Activated gamma-delta T cell (primary cell): ENCODE data around the gene MAD2L2.
"Not testable (repeated sequence)": the region's sequence is repeated elsewhere in the genome, so short reads cannot be mapped to it uniquely, and the experiment has no call there.

Experiments
- DNase-seq: peaks from one replicate; lab custom pipeline; 2025; lab: John Stamatoyannopoulos, UW

The MAD2L2 gene

DNA sequence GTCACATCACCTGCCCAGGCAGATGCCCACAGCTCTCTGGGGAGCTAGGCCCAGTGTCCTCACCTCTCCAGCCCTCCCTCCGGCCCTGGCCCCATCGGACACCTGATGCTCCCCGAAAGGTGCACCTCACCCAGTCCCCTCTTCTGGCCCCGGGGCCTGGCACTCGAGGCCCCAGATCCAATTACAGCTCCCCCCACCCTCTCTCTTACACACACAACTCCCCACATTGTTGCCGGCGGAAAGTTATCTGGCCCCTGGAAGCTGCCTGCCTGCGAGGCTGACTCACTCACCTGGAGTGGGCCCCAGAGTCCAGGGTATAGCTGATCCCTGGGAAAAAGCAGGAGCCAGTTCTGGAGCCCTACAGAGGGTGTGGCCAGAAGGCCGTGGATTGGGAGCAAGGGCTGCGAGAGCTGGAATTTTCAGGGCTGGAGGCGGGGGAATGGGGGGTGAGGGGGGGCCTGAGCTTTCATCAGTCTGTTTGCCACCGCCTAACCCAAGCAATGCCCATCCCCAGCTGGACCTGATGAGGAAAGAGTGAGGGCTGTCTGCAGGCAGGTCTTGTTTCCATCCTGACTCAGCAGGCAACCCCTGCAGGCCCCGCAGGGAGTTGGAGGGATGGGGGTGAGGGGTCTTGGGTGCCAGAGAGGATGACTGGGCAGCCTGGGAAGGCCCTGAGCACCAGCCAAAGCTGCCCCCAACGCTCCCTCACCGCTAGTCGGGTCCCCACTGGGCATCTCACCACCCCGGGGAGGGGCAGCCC lies 27.7 kb downstream of the MAD2L2 start:
- DNase-seq = no peak

DNA sequence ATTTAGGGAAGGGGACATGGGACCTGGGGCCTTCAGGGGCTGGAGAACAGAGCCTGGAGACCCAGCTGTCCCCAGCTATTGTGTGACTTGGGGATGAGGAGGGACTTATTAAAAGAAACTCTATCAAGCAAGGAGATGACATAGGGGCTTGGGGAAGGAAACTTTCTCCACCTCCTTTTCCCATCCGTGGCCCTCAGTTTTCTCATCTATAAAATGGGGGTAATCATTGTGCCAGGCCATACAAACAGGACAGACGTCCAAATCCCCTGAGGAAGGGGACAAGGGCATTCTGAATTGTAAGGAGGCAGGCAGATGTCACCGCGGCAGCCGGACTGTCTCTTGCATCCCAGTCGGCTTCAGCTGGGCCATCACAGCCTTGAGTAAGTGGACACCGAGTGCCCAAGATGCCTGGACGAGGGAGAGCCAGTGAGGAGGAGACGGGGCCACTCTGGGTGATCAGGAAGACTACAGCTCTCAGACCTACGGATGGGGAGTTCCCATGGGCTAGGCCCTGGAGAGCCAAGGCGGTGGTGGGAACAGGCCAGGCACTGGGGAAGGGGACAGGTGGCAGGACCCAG lies 28.7 kb downstream of the MAD2L2 start:
- DNase-seq = no peak

DNA sequence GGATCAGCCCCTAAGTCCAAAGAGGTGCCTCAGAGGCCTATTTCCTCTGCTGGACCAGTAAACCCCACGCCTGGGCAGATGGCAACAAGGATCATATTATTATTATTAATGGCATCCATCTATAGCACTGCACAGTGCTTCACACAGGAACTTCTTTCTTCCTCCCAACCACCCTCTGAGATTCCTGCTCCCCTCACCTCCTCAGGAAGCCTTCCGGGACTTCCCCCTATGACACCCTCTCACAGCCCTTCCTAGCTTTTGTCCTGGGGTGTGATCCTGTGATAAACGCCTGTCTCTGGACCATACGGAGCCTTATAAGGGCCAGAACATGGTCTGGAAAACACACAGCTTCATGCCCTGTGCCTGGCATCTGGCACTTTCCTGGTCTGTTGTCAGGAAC lies 29.9 kb downstream of the MAD2L2 start:
- DNase-seq = no peak

DNA sequence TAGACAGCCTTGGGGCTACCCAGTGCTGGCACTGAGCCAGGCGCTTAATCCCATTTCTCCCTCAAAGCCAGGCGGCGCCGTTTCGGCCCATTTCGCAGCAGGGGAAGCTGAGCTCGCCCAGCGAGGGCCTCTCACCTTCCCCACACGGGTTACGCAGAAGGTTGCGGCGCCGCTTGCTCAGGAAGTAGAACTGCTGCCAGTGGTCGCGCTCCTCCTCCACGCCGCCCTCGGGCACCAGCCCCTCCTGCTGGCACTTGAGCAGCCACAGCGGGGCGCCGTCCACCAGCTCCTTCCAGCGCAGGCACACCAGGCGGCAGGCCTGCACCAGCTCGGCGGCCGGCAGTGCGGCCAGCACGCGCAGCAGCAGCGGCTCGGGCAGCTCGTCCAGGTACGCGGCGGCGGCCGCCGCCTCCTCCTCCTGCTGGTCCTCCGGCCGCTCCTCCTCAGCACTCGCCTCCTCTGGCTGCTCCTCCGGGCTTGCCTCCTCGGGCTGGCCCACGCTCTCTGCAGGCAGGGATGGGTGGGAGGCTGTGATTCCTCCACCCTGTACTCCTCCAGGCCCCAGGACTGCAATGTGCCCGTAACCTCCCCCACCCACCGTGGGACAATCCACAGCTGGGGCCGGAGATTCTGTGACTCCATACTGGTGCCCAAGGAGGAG lies 30.5 kb downstream of the MAD2L2 start:
- peak; percentile 81 for DNase-seq

DNA sequence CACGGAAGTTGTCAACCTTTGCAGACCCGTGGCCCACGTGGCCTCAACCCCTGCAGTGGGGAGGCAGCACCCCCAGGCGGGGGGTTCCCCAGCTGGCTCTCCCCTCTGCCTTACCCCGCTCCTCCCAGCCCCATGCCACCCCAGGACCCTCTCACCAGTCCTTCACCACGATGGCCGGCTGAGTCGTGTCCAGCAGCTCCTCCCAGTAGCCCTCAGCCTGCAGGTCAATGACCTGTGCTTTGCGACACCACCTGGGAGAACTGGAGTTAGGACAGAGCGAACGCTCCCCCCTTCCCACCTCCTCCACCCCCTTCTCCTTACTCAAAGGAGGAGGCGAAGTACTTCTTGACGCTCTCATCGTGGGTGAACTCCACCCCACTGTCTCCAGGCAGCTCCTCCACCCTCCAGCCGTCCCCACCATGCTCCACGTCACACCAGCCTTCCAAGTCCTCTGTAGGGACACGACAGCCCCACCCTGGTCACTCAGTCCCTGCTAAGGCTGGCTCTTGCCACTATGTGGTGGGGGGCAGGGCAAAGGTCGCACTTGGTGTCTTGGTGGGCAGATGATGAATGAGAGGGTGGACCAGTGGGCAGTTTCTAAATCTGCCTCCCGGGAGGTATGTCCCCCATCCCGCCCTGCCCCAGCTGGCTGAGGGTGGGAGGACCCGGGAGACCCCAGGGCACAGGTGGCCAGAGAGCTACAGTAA lies 31.2 kb downstream of the MAD2L2 start:
- DNase-seq = no peak

DNA sequence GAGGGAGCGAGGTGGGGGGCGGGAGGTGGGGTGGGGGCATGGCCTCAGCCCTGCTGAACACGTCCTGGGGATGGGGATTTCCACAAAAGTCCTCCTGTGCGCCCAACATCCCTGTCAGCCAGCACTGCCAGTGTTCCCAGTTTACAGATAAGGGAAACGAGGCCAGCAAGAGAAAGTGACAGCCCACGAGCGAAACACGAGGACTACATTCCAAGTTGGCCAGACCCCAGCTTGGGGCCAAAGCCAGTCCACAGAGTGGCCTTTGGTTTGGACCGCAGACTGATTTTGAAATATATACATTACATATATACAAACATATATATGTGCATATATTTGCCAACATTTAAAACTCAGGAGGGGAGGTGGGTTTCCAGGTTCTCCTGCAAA lies 31.7 kb downstream of the MAD2L2 start:
- no peak for DNase-seq

DNA sequence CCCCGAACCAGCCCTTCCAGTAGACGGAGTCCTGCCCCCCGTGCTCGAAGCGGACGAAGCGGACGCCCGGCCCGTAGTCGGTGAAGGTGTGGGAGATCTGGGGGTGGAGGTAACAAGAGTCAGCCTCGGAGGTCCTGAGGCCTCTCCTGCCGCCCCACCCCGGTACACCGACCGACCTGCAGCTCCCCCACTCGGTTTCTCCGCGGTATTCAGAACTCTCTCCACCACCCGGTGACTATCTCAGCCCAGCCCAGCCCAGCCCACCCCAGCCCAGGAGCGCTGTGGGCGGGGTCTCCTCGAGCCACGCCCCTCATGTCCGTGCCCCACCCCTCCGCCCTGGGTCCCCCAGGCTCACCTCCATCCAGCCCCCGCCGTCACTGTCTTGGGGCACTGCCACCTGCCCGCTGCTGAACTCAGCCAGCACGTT lies 32.2 kb downstream of the MAD2L2 start:
- DNase-seq = no peak

DNA sequence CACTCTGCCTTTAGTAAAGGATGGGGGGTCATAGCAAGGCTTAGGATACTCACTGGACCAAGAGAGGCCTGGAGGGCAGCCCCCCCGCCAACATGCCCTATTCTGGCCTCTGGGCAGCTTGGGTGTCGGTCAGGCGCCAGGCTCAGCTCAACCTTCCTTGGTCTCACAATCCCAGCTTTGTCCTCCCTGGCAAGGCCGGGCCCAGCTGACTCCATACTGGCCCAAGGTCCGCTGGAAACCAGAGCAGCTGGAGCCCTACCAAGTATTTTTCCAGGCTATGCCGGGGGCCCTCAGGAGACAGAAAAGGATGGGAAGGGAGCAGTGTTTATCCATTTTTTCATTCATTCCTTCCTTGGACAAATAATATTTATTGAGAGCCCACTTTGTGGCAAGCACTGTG lies 32.9 kb downstream of the MAD2L2 start:
- no peak for DNase-seq

DNA sequence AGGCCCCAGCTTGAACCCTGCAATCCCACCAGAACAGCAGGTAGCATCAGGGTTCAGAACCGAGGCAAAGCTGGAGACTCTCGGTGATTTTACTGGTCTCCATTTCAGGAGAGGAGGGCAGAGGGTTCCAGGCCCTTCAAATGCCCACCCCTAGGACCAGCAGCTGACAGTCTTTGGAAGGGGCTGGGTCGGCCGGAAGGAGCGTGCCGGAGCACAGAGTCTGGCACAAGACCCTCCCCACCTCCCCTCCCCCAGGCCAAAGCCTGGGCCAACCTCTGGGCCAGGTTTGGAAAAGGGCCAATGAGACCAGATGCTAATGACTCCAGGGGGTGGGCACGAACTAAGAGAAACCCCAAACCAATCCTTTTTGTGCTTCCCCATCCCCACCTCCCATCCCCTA lies 33.6 kb downstream of the MAD2L2 start:
- no peak for DNase-seq

DNA sequence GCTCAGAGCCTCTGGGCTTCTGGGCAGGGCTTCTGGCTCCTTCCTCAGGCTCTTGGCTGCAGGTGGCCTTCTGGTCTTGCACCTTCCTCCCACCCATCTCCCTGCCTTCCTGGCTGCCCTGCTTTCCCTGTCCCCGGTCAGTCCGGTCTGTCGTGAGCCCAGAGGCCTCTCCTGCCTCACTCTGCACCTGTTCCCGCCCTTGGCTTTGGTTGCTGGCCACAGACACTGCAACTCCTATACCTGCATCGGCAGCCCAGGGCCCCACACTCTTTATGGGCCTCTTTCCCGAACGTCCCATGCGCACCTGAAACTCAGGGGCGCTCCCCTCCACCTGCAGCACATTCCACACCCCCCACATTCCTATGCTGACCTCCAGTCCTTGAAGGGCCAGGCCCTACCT lies 34.6 kb downstream of the MAD2L2 start:
- no peak for DNase-seq

DNA sequence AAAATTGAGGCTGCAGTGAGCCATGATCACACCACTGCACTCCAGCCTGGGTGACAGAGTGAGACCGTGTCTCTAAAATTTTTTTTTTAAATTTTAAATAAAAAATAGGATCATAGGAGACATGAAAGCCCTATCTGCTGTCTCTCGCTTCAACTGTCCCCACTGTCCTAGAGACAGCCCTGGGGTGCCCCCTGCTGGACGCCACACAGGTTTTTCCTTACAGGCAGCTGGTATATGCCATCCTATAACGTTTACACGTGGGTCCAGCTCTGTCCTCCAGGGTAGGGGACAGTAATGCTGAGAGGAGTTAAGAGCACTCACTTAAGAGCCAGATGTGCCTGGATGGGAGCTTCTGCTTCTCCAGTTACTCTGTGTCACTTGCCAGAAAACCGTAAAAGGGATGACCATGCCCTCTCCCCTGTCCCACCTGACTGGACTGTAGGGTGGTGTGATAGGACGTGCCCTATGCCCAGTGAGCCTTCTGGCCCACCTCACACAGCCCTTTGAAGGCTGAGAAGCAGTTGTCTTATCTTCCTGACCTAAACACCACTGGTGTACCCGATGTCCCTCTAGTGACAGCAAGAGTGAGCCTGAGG lies 35.2 kb downstream of the MAD2L2 start:
- no peak for DNase-seq

DNA sequence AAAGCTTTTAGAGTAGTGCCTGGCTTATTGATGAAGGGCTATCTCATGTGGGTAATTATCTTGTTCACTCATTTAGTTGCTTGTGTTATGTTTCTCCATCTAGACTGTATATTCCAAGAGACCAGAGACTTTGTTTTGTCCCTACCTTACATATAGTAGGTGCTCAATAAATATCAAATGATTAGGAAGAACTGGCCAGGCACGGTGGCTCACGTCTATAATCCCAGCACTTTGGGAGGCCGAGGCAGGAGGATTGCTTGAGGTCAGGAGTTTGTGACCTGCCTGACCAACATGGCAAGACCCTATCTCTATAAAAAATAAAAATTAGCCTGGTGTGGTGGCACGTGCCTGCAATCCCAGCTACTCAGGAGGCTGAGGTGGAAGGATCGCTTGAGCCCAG lies 35.7 kb downstream of the MAD2L2 start:
- DNase-seq = no peak

DNA sequence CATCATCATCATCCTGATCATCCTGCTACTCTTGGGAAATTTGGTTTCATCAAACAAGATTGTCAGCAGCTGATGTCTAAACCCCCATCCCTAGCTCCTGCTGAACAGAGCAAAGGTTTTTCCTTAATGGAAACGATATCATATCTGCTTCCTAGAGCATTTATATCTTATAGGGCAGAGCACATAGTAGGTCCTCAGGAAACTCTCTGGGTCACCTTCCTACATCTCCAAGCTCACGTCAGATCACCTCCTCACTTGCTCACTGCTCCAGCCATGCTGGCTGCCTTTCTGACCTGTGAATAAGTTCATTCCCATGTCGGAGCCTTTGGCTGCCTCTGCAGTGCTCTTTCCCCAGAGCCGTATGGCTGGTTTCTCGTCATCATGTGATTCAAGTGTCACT lies 37.2 kb downstream of the MAD2L2 start:
- no peak for DNase-seq

DNA sequence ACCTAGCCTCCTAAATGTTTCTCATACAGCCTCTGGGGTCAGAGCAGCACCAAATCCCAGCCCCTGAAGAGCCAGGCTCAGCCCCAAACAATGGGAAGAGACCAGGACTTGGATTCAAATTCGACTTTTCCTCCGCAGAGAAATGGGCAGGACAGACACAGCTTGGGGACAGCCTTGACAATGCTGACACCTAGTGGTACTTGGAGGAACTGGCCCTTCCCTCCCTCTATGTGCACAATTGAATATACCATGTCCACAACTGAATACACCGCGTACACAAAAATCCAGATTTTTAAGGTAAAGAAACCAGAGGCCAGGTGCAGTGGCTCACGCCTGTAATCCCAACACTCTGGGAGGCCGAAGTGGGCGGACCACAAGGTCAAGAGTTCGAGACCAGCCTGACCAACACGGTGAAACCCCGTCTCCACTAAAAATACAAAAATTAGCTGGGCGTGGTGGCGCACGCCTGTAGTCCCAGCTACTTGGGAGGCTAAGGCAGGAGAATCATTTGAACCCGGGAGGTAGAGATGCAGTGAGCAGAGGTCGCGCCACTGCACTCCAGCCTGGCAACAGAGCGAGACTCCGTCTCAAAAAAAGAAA lies 38.4 kb downstream of the MAD2L2 start:
- not testable (repeated sequence) for DNase-seq

DNA sequence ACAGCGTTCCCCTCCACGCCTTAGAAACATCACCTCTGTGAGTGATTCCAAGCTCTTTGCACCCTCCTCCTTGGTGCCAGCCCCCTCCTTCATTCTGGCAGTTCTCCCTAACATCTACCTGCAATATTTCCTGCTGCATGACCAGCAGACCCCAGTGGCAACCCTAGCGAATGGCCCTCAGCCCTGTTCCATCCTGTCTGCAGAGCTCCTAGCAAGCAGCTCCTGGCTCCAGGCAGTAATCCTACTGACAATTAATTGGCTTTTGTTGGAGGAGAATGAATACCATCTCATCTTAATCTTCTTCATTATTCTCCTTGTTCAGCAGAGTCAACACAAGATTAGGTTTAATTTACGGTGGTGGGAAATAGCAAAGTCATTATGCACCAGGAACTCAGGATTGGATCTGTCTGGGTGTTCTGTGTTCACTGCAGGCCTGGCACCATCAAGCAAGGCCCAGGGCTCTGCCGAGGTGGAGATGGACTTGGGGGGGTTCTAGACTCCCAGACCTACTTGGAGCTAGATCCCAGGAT lies 39.1 kb downstream of the MAD2L2 start:
- no peak for DNase-seq

DNA sequence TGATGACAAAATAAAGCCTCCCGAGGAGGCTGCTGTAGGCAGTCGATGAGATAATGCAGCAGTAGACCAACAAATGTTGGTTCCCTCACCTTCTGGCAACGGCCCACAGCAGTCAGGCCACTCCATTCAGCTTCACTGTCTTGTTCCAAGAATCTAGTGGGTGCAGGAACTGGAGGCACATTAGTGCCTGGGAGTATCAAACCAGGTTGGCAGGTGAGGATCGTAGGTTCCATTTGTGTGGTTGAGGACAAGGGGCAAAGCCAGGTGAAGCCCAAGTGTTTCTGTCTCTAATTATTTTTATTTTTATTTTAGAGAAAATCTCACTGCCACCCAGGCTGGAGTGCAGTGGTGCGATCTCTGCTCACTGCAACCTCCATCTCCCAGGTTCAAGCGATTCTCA lies 40.0 kb downstream of the MAD2L2 start:
- no peak for DNase-seq

DNA sequence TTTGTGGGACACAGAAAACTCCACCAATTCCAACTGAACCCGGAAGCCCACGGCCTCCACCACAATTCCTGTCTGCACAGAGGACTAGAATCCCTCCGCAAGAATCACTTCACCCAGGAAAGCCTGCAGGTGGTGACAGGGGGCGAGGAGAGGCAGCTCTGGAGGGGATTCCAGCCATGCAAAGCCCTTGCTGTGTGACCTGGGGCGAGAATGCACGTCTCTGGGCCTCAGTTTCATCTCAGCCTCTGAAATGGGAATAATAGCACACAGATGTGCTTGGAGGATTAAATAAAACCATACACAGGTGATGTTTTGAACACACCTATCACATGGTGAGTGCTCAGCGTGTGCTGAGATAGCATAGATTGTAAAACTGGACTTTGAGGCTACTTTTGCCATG lies 40.8 kb downstream of the MAD2L2 start:
- no peak for DNase-seq

DNA sequence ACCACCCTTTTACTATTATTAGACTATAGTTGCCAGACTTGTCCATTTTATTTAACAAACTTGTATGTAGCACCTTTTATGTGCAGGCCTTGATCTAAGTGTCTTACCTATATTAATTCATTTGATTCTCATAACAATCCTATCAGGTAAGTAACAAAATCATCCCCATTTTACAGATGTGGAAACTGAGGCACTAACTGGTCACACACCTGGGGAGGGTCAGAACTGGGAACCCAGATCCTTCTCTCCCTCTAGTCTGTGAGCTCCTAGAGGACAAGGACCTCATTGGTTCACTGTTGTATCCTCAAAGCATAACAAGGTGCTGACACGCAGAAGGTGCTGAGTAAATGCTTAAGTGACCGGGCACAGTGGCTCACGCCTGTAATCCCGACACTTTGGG lies 41.6 kb downstream of the MAD2L2 start:
- DNase-seq = no peak

DNA sequence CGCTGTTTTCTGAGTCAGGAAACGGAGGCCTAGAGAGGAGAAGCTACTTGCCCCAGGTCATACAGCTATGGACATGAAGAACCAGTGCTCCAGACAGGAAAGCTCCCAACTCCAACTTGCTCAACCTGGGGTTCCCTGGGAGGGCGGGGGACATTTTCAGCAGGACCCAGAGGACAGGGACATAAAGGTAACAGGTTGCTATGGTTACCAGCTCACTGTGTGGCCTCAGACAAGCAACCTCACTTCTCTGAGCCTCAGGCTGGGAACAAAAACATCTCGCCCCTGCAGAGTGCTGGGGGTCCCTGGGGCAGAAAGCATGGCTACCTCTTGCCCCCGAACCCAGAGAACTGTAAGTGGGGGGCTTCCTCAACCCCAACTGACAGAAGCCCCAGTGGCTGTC lies 42.8 kb downstream of the MAD2L2 start:
- no peak for DNase-seq

DNA sequence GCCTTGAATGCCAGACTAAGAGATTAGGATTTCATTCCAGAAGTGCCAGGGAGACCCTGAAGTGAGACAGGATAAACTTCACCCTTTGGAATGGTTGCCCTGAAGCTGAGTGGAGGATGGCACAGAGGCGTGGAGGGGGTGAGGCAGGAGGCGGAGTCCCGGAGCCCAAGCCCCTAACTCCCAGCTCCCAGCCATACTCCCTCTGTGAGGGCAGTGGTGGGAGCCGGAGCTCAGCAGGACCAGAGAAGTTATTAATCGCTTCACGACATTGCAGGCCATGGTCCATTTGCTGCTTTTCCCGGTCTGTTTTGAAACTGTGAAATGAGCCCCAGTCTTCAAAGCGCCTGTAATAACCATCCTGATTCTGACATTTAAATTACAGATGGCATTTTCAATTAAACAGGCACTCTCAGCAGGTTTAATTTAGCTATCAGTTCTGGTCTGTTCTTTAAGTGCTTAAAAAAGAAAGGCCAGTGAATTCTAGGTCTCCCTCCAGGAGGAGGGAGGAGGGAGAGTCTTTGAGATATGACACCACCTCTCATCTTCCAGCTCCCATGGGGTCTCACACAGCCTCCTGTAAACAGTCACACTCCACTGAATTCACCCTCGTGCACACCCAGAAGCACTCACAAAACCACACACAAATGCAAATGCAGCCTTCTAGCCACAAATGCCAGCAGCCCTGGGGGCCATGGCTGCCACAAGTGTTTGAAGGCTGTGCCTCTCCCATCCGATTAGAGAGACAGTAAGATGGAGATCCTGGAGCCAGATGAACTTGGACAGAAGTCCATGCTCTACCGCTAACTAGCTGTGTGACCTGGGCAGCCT lies 46.4 kb downstream of the MAD2L2 start:
- DNase-seq = no peak
